ENCODE measurements around the gene PTPN18.
"Not testable (repeated sequence)": the region's sequence is repeated elsewhere in the genome, so short reads cannot be mapped to it uniquely, and the experiment has no call there.

Gene PTPN18

GRCh38 chr2:130332271-130333073 is 23.4 kb upstream of the PTPN18 start:
- no peaks in the 10 kb centered on the region for H3K9me3 ChIP-seq
- H3K36me3 ChIP-seq = no peaks in the 10 kb centered on the region
- TF ChIP-seq, protein P1, sequence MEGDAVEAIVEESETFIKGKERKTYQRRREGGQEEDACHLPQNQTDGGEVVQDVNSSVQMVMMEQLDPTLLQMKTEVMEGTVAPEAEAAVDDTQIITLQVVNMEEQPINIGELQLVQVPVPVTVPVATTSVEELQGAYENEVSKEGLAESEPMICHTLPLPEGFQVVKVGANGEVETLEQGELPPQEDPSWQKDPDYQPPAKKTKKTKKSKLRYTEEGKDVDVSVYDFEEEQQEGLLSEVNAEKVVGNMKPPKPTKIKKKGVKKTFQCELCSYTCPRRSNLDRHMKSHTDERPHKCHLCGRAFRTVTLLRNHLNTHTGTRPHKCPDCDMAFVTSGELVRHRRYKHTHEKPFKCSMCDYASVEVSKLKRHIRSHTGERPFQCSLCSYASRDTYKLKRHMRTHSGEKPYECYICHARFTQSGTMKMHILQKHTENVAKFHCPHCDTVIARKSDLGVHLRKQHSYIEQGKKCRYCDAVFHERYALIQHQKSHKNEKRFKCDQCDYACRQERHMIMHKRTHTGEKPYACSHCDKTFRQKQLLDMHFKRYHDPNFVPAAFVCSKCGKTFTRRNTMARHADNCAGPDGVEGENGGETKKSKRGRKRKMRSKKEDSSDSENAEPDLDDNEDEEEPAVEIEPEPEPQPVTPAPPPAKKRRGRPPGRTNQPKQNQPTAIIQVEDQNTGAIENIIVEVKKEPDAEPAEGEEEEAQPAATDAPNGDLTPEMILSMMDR (IDR thresholded peaks at IDR 0.05) = peak; percentile 77
- peak overlapping the region in 1 of 2 experiments; percentile 18 for H3K4me3 ChIP-seq (ENCODE audit: low read depth in 1 of 2, low read length in 1 of 2)
- peaks cover 60% of the 10 kb centered on the region for H3K27me3 ChIP-seq
- H3K4me1 ChIP-seq (ENCODE audit: control insufficient read depth in 1 of 2, insufficient read depth in 1 of 2, low read depth in 1 of 2, low read length in 1 of 2) = peaks cover 9 to 13% of the 10 kb centered on the region in 2 experiments
- H3K27ac ChIP-seq = no peak overlapping the region

- H3K9me3 ChIP-seq; H3K4me3 ChIP-seq (ENCODE audit: low read depth in 1 of 2, low read length in 1 of 2); H3K27ac ChIP-seq; H3K36me3 ChIP-seq: not testable (repeated sequence)
- H3K27me3 ChIP-seq = peaks cover 52% of the 10 kb centered on the region
- peaks cover 9 to 14% of the 10 kb centered on the region in 2 experiments for H3K4me1 ChIP-seq (ENCODE audit: control insufficient read depth in 1 of 2, insufficient read depth in 1 of 2, low read depth in 1 of 2, low read length in 1 of 2)
Observed at GRCh38 chr2:130333253-130333652, 22.6 kb upstream of the PTPN18 start.

DNA sequence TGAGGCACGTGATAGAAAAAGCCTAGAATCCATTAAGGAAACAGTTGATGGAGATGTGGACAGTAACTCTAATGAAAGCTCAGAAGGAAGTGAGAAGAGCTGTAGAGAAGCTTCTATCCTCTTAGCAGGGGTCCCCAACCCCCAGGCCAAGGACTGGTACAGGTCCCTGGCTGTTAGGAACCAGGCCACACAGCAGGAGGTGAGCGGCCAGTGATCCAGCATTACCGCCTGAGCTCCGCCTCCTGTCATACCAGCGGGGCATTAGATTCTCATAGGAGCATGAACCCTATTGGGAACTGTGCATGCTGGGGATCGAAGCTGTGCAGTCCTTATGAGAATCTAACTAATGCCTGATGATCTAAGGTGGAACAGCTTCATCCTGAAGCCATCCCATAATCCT is 21.8 kb upstream of the PTPN18 start:
- Histone ChIP-seq H3K9me3 (no peaks in the 10 kb centered on the region), H3K36me3 (peaks cover 12% of the 10 kb centered on the region), H3K27me3 (peaks cover 45% of the 10 kb centered on the region), H3K4me1 (ENCODE audit: control insufficient read depth in 1 of 2, insufficient read depth in 1 of 2, low read depth in 1 of 2, low read length in 1 of 2) (peaks cover 9 to 18% of the 10 kb centered on the region in 2 experiments), H3K27ac (no peak overlapping the region), H3K4me3 (ENCODE audit: low read depth in 1 of 2, low read length in 1 of 2) (no peak overlapping the region)
- TF ChIP-seq, protein P1 (IDR thresholded peaks at IDR 0.05) = no peak

DNA sequence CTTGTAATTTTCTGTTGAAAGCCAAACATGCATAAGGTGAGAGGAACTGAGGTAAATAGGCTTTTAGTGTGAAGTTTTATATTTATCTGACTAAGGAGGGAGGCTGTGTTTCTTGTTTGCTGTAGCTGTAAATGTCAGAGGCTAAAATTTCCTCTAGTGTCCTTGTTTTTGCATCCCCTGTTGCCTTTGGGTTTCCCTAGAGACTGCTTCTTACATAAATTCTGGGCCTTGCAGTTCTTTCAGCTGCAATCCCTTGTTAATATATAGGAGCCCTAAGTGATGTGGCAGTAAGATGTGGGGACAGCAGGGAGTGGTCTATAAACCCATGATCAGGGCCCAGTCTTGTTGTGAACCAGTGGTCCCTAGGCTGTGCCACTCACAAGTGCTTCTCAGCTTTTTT is 20.6 kb upstream of the PTPN18 start:
- Histone ChIP-seq H3K4me1 (ENCODE audit: control insufficient read depth in 1 of 2, insufficient read depth in 1 of 2, low read depth in 1 of 2, low read length in 1 of 2) (peaks cover 13 to 30% of the 10 kb centered on the region in 2 experiments), H3K27me3 (peaks cover 33% of the 10 kb centered on the region), H3K4me3 (ENCODE audit: low read depth in 1 of 2, low read length in 1 of 2) (no peak overlapping the region), H3K9me3 (no peaks in the 10 kb centered on the region), H3K27ac (no peak overlapping the region), H3K36me3 (peaks cover 16% of the 10 kb centered on the region)
- TF ChIP-seq, protein P1 (IDR thresholded peaks at IDR 0.05) = no peak

DNA sequence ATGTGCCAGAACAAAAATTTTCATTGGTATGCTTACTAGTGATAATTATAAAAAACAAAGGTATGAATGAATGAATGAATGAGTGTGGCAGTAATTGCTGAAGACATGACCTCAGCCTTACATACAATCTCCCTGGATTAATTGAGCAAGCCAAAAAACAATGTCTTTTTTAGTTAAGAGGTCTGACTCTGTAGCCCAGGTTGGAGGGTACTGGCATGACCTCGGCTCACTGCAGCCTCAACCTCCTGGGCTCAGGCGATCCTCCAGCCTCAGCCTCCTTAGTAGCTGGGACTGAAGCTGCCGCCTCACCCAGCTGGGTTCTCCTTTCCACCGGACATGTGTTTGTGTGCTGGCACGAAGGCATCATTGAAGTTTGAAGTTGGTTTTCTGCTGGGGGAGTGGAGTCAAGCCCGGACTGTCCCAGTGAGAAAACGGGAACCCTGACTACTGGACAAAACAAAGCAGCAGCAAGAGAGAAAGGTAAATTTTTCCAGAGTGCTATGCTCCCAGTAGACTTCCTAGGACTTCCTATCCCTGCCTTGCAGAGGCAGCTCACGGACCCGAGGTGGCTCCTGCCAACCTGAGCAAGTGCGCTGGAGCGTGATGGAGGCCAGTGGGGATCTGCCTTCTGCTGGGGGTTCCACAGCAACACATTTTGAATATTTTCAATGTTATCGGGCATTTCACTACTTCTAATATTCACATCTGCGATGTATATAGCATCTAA is 19.5 kb upstream of the PTPN18 start:
- peaks cover 21 to 41% of the 10 kb centered on the region in 2 experiments for H3K4me1 ChIP-seq (ENCODE audit: control insufficient read depth in 1 of 2, insufficient read depth in 1 of 2, low read depth in 1 of 2, low read length in 1 of 2)
- H3K4me3 ChIP-seq (ENCODE audit: low read depth in 1 of 2, low read length in 1 of 2) = peak overlapping the region in 1 of 2 experiments; percentile 38
- TF ChIP-seq, protein P1 (IDR thresholded peaks at IDR 0.05) = no peak
- peaks cover 16% of the 10 kb centered on the region for H3K36me3 ChIP-seq
- no peaks in the 10 kb centered on the region for H3K9me3 ChIP-seq
- no peak overlapping the region for H3K27ac ChIP-seq
- peaks cover 22% of the 10 kb centered on the region for H3K27me3 ChIP-seq

Data from neutrophil (primary cell).